Skeletal muscle satellite cell (primary cell): Measurements from ENCODE around the gene USH2A.

Experiments
- H3K27me3 ChIP-seq: 2 replicates; pipeline ENCODE4 v1.7.0; 2013; ENCODE audit warnings: low read length; ENCODE audit not compliant: control insufficient read depth, insufficient read depth
- H3K36me3 ChIP-seq: 2 replicates; pipeline ENCODE4 v1.7.0; 2013; ENCODE audit warnings: mild to moderate bottlenecking, control low read depth, low read length; ENCODE audit not compliant: insufficient read depth
- H3K4me1 ChIP-seq: 2 replicates; pipeline ENCODE4 v1.7.0; 2013; ENCODE audit warnings: low read length; ENCODE audit not compliant: control insufficient read depth, insufficient read depth
- H3K4me2 ChIP-seq: 2 replicates; pipeline ENCODE4 v1.7.0; 2013; ENCODE audit warnings: mild to moderate bottlenecking, low read length
- H3K4me3 ChIP-seq: 2 replicates; pipeline ENCODE4 v1.7.0; 2013; ENCODE audit warnings: low read length
- H3K9ac ChIP-seq: 2 replicates; pipeline ENCODE4 v1.7.0; 2013; ENCODE audit warnings: mild to moderate bottlenecking, low read depth, low read length, moderate library complexity
- H3K9me3 ChIP-seq: replicated peaks from 2 replicates; pipeline ENCODE4 v1.7.0; 2013; ENCODE audit warnings: mild to moderate bottlenecking, control low read depth, low read length

The USH2A gene

DNA sequence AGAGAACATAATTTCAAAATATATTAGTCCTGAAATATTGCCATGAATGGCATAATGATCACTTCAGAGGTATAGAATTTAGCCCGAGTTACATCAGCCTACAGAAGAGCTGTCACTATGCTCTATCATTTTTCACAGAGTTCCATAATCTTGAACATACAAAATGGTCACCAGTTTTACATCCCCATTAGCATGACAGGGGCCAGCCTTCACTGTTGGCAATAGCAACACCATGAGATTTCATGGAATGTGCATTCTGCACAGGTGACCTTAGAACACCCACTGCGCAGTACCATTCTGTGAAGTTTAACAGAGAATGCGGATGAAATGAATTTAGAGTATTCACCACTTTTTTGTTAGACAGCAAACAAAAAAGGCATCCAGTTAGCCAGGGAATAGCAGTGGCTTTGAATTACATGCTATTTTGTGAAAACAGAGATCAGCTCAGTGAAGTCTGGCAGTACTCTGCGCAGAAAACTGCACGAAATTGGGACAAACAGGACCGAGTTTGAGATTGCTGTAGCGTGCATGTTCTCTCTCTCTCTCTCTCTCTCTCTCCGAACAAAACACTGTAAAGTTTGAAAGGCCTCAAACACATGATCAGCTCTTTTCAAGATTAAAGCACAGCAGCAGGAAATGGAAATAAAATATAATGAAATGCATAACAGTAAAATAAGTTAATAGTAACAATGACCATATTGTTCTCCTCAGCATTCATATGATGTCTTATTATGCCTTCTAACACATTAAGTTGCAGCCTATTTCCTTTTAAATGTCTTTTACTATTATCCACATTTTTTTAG, 349.3 kb downstream of the USH2A start:
- H3K36me3 ChIP-seq = no peaks in the 10 kb centered on the region
- H3K4me3 ChIP-seq = no peak overlapping the region
- peaks cover 10% of the 10 kb centered on the region for H3K4me1 ChIP-seq
- no peak overlapping the region for H3K9ac ChIP-seq
- no peaks in the 10 kb centered on the region for H3K27me3 ChIP-seq
- no peaks in the 10 kb centered on the region for H3K9me3 ChIP-seq
- H3K4me2 ChIP-seq = no peak overlapping the region

DNA sequence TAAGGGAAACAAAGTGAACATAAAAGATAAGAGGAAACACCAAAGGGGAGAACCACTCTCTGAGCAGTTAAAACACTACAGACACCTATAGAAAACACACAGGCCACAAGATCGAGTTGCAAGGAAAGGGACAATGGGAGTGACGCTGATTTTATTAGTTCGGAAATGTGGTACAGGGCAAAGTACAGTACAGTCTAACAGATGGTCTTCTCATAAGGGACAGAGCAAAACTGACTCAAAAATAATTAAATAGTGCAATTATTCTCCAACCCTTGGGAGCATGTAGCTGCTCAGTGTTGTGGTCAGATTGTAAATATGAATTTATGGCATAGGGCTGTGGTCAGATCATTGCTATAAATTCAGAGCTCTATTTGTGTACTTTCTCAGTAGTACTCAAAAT, 352.0 kb downstream of the USH2A start:
- no peak overlapping the region for H3K4me3 ChIP-seq
- no peak overlapping the region for H3K4me2 ChIP-seq
- H3K36me3 ChIP-seq = no peaks in the 10 kb centered on the region
- H3K9me3 ChIP-seq = no peaks in the 10 kb centered on the region
- no peak overlapping the region for H3K9ac ChIP-seq
- no peaks in the 10 kb centered on the region for H3K27me3 ChIP-seq
- peaks cover 10% of the 10 kb centered on the region for H3K4me1 ChIP-seq

DNA sequence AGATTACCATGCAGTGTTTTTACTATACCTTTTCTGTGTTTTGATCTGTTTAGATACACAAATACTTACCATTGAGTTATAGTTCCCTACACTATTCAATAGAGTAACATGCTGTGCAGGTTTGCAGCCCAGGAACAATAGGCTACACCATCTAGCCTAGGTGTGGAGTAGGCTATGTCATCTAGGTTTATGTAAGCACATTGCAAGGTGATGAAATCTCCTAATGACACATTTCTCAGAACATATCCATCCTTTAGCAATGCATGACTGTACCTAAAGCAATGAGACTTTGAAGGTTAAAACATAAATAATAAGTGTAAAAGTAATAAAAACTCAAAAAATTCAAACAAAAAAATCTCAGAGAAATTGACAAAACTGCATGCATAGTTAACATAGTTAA, 358.6 kb downstream of the USH2A start:
- H3K36me3 ChIP-seq = no peaks in the 10 kb centered on the region
- H3K9ac ChIP-seq = no peak overlapping the region
- H3K4me2 ChIP-seq = no peak overlapping the region
- H3K4me3 ChIP-seq = no peak overlapping the region
- no peaks in the 10 kb centered on the region for H3K4me1 ChIP-seq
- H3K9me3 ChIP-seq = no peaks in the 10 kb centered on the region
- H3K27me3 ChIP-seq = no peaks in the 10 kb centered on the region

DNA sequence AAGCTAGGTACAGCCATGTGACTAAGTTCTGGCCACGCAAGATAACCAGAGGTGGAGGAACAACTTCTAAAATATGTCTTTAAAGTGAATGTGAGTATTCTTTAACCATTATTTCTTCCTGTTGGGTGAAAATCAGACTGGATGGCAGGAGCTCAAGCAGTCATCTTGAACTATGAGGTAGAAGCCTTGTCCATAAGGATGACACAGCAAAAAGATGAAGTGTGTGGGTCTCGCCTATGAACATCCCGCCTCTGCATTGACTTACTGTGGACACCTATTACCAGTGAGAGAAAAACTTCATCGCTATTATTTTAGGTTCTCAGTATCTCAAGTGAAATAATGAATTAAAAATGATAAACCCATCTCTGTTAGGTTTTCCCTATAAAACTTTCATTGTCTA, 365.3 kb downstream of the USH2A start:
- Histone ChIP-seq H3K36me3 (no peaks in the 10 kb centered on the region), H3K9ac (no peak overlapping the region), H3K27me3 (no peaks in the 10 kb centered on the region), H3K4me3 (no peak overlapping the region), H3K4me1 (no peaks in the 10 kb centered on the region), H3K9me3 (no peaks in the 10 kb centered on the region), H3K4me2 (no peak overlapping the region)

DNA sequence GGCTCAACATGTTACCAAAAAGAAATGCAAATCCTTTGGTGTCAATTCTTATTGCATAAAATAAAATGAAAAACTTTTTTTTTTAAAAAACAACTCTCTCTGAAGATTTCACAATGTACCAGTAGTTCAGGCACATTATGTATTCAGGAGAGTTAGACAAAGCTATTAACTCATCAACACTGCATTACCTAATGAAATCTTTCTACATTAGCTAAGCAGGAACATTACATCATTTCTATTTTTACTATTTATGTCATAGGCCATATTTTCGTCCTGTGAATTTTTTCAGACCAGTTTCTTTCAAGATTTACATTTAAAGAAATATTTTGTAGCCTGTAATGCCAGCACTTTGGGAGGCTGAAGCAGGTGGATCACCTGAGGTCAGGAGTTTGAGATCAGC, 366.2 kb downstream of the USH2A start:
- Histone ChIP-seq H3K9me3 (no peaks in the 10 kb centered on the region), H3K9ac (no peak overlapping the region), H3K36me3 (no peaks in the 10 kb centered on the region), H3K27me3 (no peaks in the 10 kb centered on the region), H3K4me2 (no peak overlapping the region), H3K4me1 (no peaks in the 10 kb centered on the region), H3K4me3 (no peak overlapping the region)

DNA sequence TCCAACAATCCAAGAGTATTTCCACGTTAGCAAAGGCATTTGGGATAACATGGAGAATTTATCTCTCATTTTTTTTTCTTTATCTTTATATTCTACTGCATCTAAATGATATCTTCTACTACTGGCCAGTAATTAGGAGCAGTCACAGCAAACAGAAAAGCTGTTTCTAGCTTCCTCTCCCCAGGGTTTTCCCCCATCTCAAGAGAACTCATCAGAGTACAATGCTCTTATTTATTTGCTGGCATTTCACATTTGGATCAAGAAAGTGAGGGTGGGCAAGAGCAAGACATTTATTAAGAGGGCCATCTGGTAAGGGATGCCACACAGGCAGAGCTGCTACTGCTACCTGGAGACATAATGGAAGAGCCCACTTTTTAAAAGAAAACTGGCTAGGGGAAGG, 368.2 kb downstream of the USH2A start:
- Histone ChIP-seq H3K4me2 (no peak overlapping the region), H3K27me3 (no peaks in the 10 kb centered on the region), H3K36me3 (no peaks in the 10 kb centered on the region), H3K4me3 (no peak overlapping the region), H3K9ac (no peak overlapping the region), H3K9me3 (no peaks in the 10 kb centered on the region), H3K4me1 (peaks cover under 1% of the 10 kb centered on the region)

DNA sequence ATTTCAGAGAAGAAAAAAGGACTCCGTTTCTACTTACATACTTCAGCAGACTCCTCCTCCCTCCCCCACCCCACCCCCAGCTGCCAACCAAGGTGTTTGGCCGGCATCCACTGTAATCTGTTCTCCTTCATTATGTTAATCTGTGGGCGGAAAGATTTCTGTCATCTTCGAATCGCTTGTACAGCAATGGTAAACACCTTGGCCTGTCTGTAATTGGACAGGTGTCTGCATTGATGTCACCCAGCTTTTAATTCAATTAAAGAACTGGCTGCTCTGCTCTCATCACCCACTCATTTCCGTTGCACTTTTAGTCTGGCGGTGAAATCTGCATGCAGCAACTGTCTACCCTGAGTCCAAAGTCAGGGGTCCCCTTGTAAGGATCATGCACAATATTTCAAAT, 368.6 kb downstream of the USH2A start:
- Histone ChIP-seq H3K27me3 (no peaks in the 10 kb centered on the region), H3K4me2 (no peak overlapping the region), H3K36me3 (no peaks in the 10 kb centered on the region), H3K4me1 (peaks cover 5% of the 10 kb centered on the region), H3K9ac (no peak overlapping the region), H3K9me3 (no peaks in the 10 kb centered on the region), H3K4me3 (no peak overlapping the region)

DNA sequence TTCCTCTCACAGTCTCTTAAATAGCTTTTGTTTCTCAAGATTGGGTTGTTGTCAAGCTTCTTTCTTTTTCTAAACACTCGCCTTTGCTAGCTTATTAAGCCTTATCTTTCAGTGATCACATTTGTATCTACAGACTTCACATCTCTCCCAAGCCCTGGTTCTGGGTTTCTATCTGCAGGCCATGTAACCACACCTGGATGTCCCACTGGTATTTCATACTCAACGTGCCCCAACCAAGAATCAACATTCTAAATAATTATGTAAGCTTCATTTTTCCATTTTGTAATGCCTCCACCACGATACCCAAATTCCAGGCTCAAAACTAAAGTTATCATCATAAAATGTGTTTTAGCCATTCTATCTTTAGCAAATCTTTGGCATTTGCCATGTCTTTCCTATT, 372.2 kb downstream of the USH2A start:
- no peak overlapping the region for H3K4me2 ChIP-seq
- peaks cover 18% of the 10 kb centered on the region for H3K4me1 ChIP-seq
- H3K36me3 ChIP-seq = no peaks in the 10 kb centered on the region
- H3K9me3 ChIP-seq = no peaks in the 10 kb centered on the region
- H3K4me3 ChIP-seq = no peak overlapping the region
- H3K27me3 ChIP-seq = no peaks in the 10 kb centered on the region
- no peak overlapping the region for H3K9ac ChIP-seq

DNA sequence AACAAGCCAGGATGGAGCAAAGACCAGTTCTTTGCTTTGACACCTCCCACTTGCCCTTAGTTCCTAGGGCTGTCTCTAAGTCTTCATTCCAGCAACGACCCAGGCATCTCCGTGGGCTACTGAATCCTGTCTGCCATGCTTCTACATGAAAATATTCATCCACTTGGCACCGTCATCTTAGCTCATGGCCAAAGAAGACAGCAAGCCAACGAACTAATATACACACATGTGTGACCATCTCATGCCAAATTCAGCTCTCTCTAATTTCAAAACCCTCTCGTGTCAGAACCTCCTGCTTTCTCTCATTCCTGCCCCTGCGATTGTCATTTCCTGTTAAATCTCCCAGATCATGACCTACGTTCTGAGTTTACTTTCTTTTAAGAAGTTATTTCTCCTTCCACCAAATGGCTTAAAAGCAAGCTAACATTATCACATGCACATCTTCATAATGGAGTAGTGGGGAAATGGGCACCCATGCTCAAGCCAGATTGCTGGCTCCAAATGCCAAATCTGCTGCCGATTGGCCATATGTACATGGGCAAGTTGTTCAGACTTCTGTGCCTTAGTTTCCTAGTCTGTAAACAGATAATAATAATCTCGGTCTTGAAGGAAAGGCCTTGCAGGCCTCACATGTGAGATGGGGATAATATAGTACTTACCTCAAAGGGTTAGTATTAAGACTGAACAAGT, 373.4 kb downstream of the USH2A start:
- no peaks in the 10 kb centered on the region for H3K9me3 ChIP-seq
- H3K4me3 ChIP-seq = no peak overlapping the region
- no peak overlapping the region for H3K9ac ChIP-seq
- no peaks in the 10 kb centered on the region for H3K27me3 ChIP-seq
- no peak overlapping the region for H3K4me2 ChIP-seq
- no peaks in the 10 kb centered on the region for H3K36me3 ChIP-seq
- H3K4me1 ChIP-seq = peaks cover 27% of the 10 kb centered on the region

DNA sequence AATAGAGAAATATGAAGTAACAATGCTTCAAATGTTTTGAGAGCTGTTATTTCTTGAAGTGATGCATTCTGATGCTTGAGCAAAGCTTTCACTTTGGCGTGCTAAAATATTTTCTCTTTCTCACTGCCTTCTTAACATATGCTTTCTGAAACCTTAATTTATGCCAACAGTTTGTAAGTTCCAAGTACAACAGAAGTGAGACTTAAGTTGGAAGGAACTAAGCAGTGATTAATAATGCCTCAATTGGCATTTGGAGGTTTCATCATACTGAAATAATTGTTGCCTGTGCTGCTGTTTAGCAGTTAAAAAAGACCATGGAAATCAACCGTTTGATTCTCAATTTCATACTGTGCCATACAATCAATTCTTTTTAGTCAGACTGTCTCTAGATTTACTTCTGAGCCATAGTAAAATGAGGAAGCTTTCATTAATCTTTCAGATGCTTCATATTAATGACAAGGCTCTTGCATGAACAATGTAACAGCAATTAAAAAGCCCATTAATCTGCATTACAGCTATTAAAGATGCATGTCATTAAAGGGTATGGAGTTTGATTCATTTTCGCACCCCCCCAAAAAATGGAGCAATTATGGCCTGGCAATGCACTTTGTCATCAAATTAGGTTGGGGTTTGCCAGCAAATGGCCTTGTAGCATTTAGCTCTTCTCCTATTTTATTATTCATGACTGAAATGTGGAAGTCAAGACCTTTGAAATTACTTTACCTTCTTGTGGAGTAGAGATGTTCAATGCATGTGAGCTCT, 375.3 kb downstream of the USH2A start:
- Histone ChIP-seq H3K4me2 (no peak overlapping the region), H3K9me3 (no peaks in the 10 kb centered on the region)

DNA sequence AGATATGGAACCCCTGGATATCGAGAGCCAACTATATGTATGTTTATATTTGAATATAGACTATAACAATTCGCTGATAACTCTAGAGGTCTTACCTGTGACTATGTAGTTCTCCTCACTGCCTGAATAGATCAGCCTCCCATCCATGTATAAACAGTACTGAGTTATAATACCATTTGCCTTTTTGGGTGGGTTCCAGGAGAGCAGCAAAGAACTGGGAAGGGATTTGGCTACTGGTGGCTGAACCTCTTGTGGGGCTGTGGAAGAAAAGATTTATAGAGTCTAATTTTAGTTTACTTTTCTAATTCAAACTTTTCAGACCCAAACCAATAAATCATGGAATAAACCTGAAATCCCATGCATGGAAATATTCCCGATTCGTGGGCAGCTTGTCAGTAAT, 376.9 kb downstream of the USH2A start:
- no peaks in the 10 kb centered on the region for H3K27me3 ChIP-seq
- no peak overlapping the region for H3K4me2 ChIP-seq
- H3K4me3 ChIP-seq = no peak overlapping the region
- H3K4me1 ChIP-seq = peaks cover 29% of the 10 kb centered on the region
- no peak overlapping the region for H3K9ac ChIP-seq
- H3K9me3 ChIP-seq = no peaks in the 10 kb centered on the region
- no peaks in the 10 kb centered on the region for H3K36me3 ChIP-seq

More for the DNA sequence above, 375.3 kb downstream of the USH2A start:
- peaks cover 29% of the 10 kb centered on the region for H3K4me1 ChIP-seq
- no peak overlapping the region for H3K9ac ChIP-seq
- no peak overlapping the region for H3K4me3 ChIP-seq
- no peaks in the 10 kb centered on the region for H3K27me3 ChIP-seq
- no peaks in the 10 kb centered on the region for H3K36me3 ChIP-seq
